ENCODE results near the gene ZBTB24. TPM values are rescaled to one million over a fixed set of nuclear protein-coding genes. Genes with fewer than 3 reads are reported as not detected.

The ZBTB24 gene
- total RNA-seq, 2 experiments from 2014 or later: 16.1 to 16.5 TPM

DNA sequence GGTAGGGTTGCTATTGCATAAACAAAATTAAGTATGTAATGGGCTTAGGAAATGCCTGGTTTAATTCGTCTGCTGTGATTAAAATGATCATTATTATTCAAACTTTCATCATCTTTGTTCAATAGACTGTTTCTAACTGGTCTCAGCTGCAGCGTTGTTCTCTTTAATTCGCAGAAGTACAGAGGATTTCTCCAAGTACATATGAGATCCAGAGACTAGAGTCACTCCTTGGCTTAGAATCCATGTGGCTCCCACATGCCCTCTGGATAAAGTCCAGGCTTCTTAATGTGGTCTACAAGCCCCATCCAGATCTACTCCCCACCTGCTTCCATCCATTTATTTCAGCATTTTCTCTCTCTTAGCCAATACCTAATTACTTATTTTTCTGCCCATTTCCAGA lies 1.1 kb upstream of the ZBTB24 start:
- H3K4me1 Mint-ChIP-seq: peaks cover 28% of the 10 kb centered on the region
- H3K36me3 Mint-ChIP-seq: peaks cover 31% of the 10 kb centered on the region
- no peak overlapping the region for H3K27ac Mint-ChIP-seq
- no peaks in the 10 kb centered on the region for H3K27me3 Mint-ChIP-seq
- no peak for DNase-seq
- H3K9me3 Mint-ChIP-seq: no peaks in the 10 kb centered on the region
- H3K4me3 Mint-ChIP-seq: peak overlapping the region; percentile 72

DNA sequence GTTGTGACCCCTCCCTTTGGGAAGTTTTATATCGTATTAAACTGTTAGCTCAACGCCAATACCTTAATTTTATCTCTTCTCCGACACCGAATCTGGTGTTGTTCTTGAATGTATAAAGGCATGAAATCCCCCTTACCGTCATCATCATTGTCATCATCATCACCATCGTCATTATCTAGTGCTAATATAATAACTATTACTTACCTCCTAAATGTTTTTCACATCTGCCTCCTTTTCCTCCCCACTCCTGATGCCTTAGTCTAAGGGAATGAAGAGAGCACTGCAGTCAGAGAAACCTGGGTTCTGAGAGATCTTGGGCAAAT lies 677 bp upstream of the ZBTB24 start:
- Mint-ChIP-seq H3K36me3 (peaks cover 35% of the 10 kb centered on the region), H3K4me3 (peak overlapping the region; percentile 72), H3K27me3 (no peaks in the 10 kb centered on the region), H3K9me3 (no peaks in the 10 kb centered on the region), H3K4me1 (peaks cover 32% of the 10 kb centered on the region), H3K27ac (peak overlapping the region; percentile 53)
- no peak for DNase-seq

DNA sequence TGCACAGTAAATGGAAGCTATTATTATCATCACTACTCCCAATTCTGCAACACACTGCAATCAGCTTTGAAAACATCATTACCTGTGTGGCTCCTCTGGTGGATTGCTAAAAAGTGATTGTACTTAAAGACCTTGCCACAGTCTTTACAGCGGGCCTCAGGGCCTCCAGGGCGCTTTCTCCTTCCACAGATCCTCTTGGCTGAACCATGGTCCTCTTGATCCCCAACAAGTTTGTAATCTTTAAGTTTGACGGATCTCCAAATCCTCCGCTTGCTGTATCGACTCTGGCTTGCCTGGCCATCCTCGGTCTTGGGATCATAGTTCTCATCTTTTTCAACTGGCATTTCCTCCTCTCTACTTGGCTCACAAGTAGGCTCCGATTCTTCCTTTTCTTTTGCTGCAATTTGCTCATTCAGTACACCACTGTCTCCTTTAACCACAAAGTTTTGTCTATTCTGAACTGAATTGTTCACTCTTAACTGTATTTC lies 2.0 kb downstream of the ZBTB24 start:
- no peaks in the 10 kb centered on the region for H3K9me3 Mint-ChIP-seq
- peak overlapping the region; percentile 94 for H3K4me3 Mint-ChIP-seq
- no peak for DNase-seq
- peak overlapping the region; percentile 90 for H3K27ac Mint-ChIP-seq
- no peaks in the 10 kb centered on the region for H3K27me3 Mint-ChIP-seq
- peaks cover 58% of the 10 kb centered on the region for H3K36me3 Mint-ChIP-seq
- peaks cover 55% of the 10 kb centered on the region for H3K4me1 Mint-ChIP-seq

GRCh38 chr6:109478841-109479624 lies 4.0 kb downstream of the ZBTB24 start:
- Mint-ChIP-seq H3K4me1 (peaks cover 63% of the 10 kb centered on the region), H3K36me3 (peaks cover 69% of the 10 kb centered on the region), H3K27ac (peak overlapping the region; percentile 72), H3K9me3 (no peaks in the 10 kb centered on the region), H3K4me3 (peak overlapping the region; percentile 82), H3K27me3 (no peaks in the 10 kb centered on the region)
- DNase-seq: no peak

- Mint-ChIP-seq H3K27me3 (no peaks in the 10 kb centered on the region), H3K9me3 (no peaks in the 10 kb centered on the region), H3K36me3 (peaks cover 73% of the 10 kb centered on the region), H3K27ac (peak overlapping the region; percentile 72), H3K4me1 (peaks cover 65% of the 10 kb centered on the region), H3K4me3 (peak overlapping the region; percentile 82)
- no peak for DNase-seq
These were observed 4.7 kb downstream of the ZBTB24 start for GRCh38 chr6:109478222-109478805.

- H3K9me3 Mint-ChIP-seq: no peaks in the 10 kb centered on the region
- peaks cover 70% of the 10 kb centered on the region for H3K4me1 Mint-ChIP-seq
- peak overlapping the region; percentile 71 for H3K27ac Mint-ChIP-seq
- DNase-seq: no peak
- peaks cover 79% of the 10 kb centered on the region for H3K36me3 Mint-ChIP-seq
- H3K27me3 Mint-ChIP-seq: no peaks in the 10 kb centered on the region
- peak overlapping the region; percentile 82 for H3K4me3 Mint-ChIP-seq
These were observed 5.3 kb downstream of the ZBTB24 start for GRCh38 chr6:109477725-109478124.

GRCh38 chr6:109477184-109477583 lies 5.8 kb downstream of the ZBTB24 start:
- H3K36me3 Mint-ChIP-seq: peaks cover 82% of the 10 kb centered on the region
- no peaks in the 10 kb centered on the region for H3K9me3 Mint-ChIP-seq
- no peak for DNase-seq
- no peak overlapping the region for H3K27ac Mint-ChIP-seq
- no peaks in the 10 kb centered on the region for H3K27me3 Mint-ChIP-seq
- H3K4me3 Mint-ChIP-seq: peak overlapping the region; percentile 82
- H3K4me1 Mint-ChIP-seq: peaks cover 75% of the 10 kb centered on the region

DNA sequence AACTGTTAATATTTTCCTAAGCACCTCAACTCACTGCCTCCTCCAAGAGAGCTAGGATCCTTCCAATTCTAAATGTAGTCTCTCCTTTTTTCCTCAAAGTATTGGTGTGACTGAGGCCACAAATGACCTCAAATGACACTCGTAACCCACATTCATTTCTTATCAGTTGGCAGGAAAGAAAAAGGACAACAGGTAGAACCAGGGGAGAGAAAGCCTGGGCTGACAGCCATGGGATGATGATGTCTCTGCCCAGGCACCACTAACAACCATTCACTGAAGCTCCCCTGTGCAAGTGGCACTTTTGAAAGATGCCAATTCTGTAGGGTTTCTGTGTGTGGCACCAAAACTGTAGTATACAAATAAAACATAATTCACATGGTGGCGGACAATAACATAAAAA lies 7.4 kb downstream of the ZBTB24 start:
- no peak for DNase-seq
- no peak overlapping the region for H3K4me3 Mint-ChIP-seq
- peaks cover 79% of the 10 kb centered on the region for H3K36me3 Mint-ChIP-seq
- no peaks in the 10 kb centered on the region for H3K9me3 Mint-ChIP-seq
- H3K4me1 Mint-ChIP-seq: peaks cover 75% of the 10 kb centered on the region
- no peak overlapping the region for H3K27ac Mint-ChIP-seq
- H3K27me3 Mint-ChIP-seq: no peaks in the 10 kb centered on the region

DNA sequence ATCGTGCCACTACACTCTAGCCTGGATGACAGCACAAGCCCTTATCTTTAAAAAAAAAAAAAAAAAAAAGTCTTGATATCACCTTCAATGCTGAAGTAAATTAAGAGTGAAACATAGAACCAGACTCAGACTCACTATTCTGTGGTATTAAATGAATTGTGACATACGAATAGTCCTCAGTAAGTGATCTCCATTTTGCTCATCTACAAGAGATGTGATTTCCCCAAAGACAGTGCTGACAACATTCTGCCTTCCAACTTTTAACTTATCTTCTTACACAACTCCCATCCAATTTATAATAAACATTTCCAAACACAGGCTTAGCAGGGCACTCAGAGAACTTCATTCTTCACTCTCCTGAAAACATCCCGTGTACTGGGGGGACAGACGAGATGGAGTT lies 8.0 kb downstream of the ZBTB24 start:
- no peak for DNase-seq
- Mint-ChIP-seq H3K9me3 (no peaks in the 10 kb centered on the region), H3K27me3 (no peaks in the 10 kb centered on the region), H3K4me1 (peaks cover 71% of the 10 kb centered on the region), H3K36me3 (peaks cover 74% of the 10 kb centered on the region), H3K4me3 (no peak overlapping the region), H3K27ac (peak overlapping the region; percentile 6)

DNA sequence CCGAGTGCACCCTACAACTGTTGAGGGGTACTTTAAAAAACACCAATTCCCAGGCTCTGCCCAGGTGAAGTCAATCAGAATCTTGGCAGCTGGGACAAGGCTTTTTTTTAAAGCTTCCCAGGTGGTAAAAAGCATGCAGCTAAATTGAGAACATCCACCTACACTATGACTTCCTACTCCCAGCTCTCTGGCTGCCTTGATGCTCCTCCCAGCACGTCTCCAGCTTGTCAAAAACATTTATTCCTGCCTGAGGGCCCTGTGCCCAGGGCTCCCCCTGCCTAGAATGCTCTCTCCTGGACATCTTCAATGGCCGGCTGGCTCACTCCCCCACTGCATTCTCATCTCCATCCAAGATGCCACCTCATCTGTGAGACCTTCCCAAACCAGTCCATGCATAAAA lies 9.9 kb downstream of the ZBTB24 start:
- peaks cover 61% of the 10 kb centered on the region for H3K36me3 Mint-ChIP-seq
- peaks cover 65% of the 10 kb centered on the region for H3K4me1 Mint-ChIP-seq
- H3K27ac Mint-ChIP-seq: peak overlapping the region; percentile 30
- no peaks in the 10 kb centered on the region for H3K27me3 Mint-ChIP-seq
- no peaks in the 10 kb centered on the region for H3K9me3 Mint-ChIP-seq
- no peak overlapping the region for H3K4me3 Mint-ChIP-seq
- DNase-seq: no peak

- peaks cover 62% of the 10 kb centered on the region for H3K4me1 Mint-ChIP-seq
- DNase-seq: no peak
- peak overlapping the region; percentile 75 for H3K27ac Mint-ChIP-seq
- no peaks in the 10 kb centered on the region for H3K9me3 Mint-ChIP-seq
- no peaks in the 10 kb centered on the region for H3K27me3 Mint-ChIP-seq
- no peak overlapping the region for H3K4me3 Mint-ChIP-seq
- H3K36me3 Mint-ChIP-seq: peaks cover 63% of the 10 kb centered on the region
These were observed 10.7 kb downstream of the ZBTB24 start for GRCh38 chr6:109472132-109472995.

- Mint-ChIP-seq H3K36me3 (peaks cover 55% of the 10 kb centered on the region), H3K4me3 (no peak overlapping the region), H3K27ac (peak overlapping the region; percentile 75), H3K4me1 (peaks cover 58% of the 10 kb centered on the region), H3K9me3 (no peaks in the 10 kb centered on the region), H3K27me3 (no peaks in the 10 kb centered on the region)
- no peak for DNase-seq
These were observed 11.8 kb downstream of the ZBTB24 start for GRCh38 chr6:109471105-109471810.

- H3K9me3 Mint-ChIP-seq: no peaks in the 10 kb centered on the region
- peaks cover 58% of the 10 kb centered on the region for H3K4me1 Mint-ChIP-seq
- DNase-seq: no peak
- H3K27me3 Mint-ChIP-seq: no peaks in the 10 kb centered on the region
- peaks cover 55% of the 10 kb centered on the region for H3K36me3 Mint-ChIP-seq
- no peak overlapping the region for H3K4me3 Mint-ChIP-seq
- H3K27ac Mint-ChIP-seq: no peak overlapping the region
These were observed 13.3 kb downstream of the ZBTB24 start for GRCh38 chr6:109469591-109470189.

GRCh38 chr6:109467696-109468095 lies 15.3 kb downstream of the ZBTB24 start:
- Mint-ChIP-seq H3K36me3 (peaks cover 55% of the 10 kb centered on the region), H3K27ac (no peak overlapping the region), H3K9me3 (no peaks in the 10 kb centered on the region), H3K4me1 (peaks cover 51% of the 10 kb centered on the region), H3K4me3 (no peak overlapping the region), H3K27me3 (no peaks in the 10 kb centered on the region)
- no peak for DNase-seq

Data from activated naive CD8-positive, alpha-beta T cell treated with anti-CD3 and anti-CD28 coated beads for 36 hours (primary cell).